Measurements from ENCODE around the gene ADAM22. TPM values are rescaled to one million over a fixed set of nuclear protein-coding genes. Genes with fewer than 3 reads are reported as not detected.

ADAM22 gene
- total and polyA plus RNA-seq, 10 of the 15 experiments (the other 5 are each of a cell fraction or from before 2014, with no cell fraction given) = 1.4 to 24.5 (median 7.6) TPM

DNA sequence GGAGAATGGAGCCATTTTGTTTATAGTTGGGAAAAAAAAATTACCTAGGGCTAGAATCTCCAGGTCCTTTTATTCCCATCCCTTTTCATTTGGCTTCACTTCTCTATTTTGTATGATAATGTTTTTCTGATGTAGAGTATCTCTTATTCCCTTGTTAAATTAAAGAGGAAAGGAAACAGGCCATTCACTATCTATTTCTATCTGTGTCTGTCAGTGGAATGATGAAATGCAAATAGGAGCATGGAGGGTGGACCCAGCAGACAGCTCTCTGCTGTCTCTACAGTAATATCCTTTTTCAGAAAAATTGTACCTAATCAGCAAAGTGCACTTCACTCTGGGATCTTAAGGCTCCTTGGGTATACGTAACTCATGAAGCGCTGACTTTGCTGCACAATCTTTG lies 149.8 kb downstream of the ADAM22 start:
- in situ Hi-C loops (cut with MboI) = no loop called here
- POLR2A ChIA-PET = no interaction called here
- BruUV-seq (replicated peaks) = no TSS peak

More for the DNA sequence above, 149.8 kb downstream of the ADAM22 start:
- intact Hi-C loops (cut with micrococcal nuclease; ENCODE audit: unreplicated experiment) = no loop called here
- Histone ChIP-seq H2AFZ (ENCODE audit: control insufficient read depth, low read depth, low read length) (no peak overlapping the region), H3K9ac (ENCODE audit: control insufficient read depth, insufficient read depth, low read length) (no peak overlapping the region), H4K20me1 (ENCODE audit: control insufficient read depth, insufficient read depth) (no peaks in the 10 kb centered on the region), H3K4me1 (ENCODE audit: control insufficient read depth, insufficient read depth, low read length) (no peaks in the 10 kb centered on the region), H3K27me3 (replicated peaks in 1 of 2; ENCODE audit: control insufficient read depth in 2 of 2, insufficient read depth in 2 of 2, low read length in 1 of 2) (no peaks in the 10 kb centered on the region), H3K36me3 (ENCODE audit: control insufficient read depth in 2 of 2, insufficient read depth in 2 of 2, low read length in 1 of 2) (no peaks in the 10 kb centered on the region), H3K9me3 (replicated peaks; ENCODE audit: control insufficient read depth, insufficient read depth, low read length) (no peaks in the 10 kb centered on the region), H3K27ac (ENCODE audit: control insufficient read depth, insufficient read depth) (no peak overlapping the region), H3K4me2 (ENCODE audit: control insufficient read depth, insufficient read depth) (no peak overlapping the region), H3K79me2 (ENCODE audit: control insufficient read depth, insufficient read depth, low read length) (no peaks in the 10 kb centered on the region), H3K4me3 (no peak overlapping the region)
- DNase-seq (ENCODE audit: low read depth, low spot score) (no peak), FAIRE-seq (no peak), ATAC-seq (no peak)
- ChIA-PET CTCF (no interaction called here), RAD21 (ENCODE audit: unreplicated experiment) (interaction anchor here (0.8 kb wide), 1 partner anchor 20 kb away, joined by 3 read pairs; no protein-coding TSS in a partner anchor), SMC1A (ENCODE audit: uncharacterized antibody, unreplicated experiment) (interaction anchor here (1.8 kb wide), 1 partner anchor 11 kb away, joined by 8 read pairs; no protein-coding TSS in a partner anchor)
- 72% methylated on average over 2 of the region's 2 CpGs for WGBS (ENCODE audit: insufficient coverage, insufficient replicate concordance, low lambda C conversion rate, missing lambda C conversion rate)
- TF ChIP-seq ZBTB11 (CRISPR knock-in tag; IDR thresholded peaks at IDR 0.05) = no peak
- no peak for TF ChIP-seq RAD51 (IDR thresholded peaks at IDR 0.05)
- TF ChIP-seq FOXM1 (IDR thresholded peaks at IDR 0.05; ENCODE audit: low read depth, low read length) = no peak
- TF ChIP-seq ZSCAN29 (IDR thresholded peaks at IDR 0.05) = no peak
- TF ChIP-seq, protein P1, sequence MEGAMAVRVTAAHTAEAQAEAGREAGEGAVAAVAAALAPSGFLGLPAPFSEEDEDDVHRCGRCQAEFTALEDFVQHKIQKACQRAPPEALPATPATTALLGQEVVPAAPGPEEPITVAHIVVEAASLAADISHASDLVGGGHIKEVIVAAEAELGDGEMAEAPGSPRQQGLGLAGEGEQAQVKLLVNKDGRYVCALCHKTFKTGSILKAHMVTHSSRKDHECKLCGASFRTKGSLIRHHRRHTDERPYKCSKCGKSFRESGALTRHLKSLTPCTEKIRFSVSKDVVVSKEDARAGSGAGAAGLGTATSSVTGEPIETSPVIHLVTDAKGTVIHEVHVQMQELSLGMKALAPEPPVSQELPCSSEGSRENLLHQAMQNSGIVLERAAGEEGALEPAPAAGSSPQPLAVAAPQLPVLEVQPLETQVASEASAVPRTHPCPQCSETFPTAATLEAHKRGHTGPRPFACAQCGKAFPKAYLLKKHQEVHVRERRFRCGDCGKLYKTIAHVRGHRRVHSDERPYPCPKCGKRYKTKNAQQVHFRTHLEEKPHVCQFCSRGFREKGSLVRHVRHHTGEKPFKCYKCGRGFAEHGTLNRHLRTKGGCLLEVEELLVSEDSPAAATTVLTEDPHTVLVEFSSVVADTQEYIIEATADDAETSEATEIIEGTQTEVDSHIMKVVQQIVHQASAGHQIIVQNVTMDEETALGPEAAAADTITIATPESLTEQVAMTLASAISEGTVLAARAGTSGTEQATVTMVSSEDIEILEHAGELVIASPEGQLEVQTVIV (IDR thresholded peaks at IDR 0.05; ENCODE audit: borderline replicate concordance, partially characterized antibody) = no peak
- TF ChIP-seq NFYB (IDR thresholded peaks at IDR 0.05; ENCODE audit: insufficient read depth, low read depth, low read length) = no peak

All from GM12878 (cell line).